GM21447 (cell line): ENCODE data around the gene ZFPL1.

Experiments
- ATAC-seq: cut with Tn5 transposase; IDR thresholded peaks from one replicate; pipeline ENCODE4 v1.9.1; 2021; ENCODE audit not compliant: unreplicated experiment

Gene ZFPL1

DNA sequence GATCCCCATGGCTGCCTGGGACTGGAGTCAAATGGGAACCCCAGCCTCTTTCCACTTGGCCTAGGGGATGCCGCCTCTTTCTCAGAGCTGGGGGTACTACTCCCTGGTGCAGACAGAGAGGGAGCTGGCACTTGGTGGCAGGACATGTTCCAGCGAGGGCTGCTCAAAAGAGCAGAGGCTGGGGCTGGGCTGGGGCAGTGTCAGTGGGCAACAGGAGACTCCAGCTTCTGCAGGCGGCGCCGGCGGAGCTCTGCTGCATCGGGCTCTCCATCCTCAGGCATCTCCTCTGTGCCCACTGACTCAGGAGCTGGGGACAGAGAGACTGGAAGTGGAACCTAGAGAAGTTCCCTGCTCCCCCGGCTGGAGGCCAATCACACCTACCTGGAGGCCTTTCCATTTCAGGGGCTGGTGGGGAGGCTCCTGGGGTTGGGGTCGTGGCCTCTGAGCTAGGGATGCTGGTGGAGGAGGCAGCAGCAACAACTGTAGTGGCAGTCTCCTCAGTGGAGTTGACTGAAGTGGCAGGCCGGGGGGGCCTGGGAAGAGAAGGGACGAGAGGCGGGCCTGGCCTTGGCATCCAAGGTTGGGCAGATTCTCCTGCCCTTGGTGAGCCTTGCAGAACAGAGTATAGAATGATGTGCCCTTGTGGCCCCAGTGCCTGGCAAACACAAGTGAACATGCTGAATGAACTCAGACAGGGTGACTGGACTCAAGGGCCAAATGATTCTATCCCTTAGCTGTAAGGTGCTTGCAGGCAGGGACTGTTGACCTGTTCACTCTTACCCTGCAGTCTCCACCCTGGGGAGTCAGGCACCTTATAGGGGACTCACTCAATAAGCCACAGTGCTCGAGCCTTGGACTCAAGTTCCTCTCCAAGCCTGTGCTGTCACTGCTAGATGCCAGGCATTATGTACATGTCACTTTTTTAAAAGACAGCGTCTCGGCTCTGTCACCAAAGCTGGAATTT lies 44.4 kb downstream of the ZFPL1 start:
- ATAC-seq, result no peak

- no peak for ATAC-seq
These were observed 45.8 kb downstream of the ZFPL1 start for GRCh38 chr11:65129649-65130441.

DNA sequence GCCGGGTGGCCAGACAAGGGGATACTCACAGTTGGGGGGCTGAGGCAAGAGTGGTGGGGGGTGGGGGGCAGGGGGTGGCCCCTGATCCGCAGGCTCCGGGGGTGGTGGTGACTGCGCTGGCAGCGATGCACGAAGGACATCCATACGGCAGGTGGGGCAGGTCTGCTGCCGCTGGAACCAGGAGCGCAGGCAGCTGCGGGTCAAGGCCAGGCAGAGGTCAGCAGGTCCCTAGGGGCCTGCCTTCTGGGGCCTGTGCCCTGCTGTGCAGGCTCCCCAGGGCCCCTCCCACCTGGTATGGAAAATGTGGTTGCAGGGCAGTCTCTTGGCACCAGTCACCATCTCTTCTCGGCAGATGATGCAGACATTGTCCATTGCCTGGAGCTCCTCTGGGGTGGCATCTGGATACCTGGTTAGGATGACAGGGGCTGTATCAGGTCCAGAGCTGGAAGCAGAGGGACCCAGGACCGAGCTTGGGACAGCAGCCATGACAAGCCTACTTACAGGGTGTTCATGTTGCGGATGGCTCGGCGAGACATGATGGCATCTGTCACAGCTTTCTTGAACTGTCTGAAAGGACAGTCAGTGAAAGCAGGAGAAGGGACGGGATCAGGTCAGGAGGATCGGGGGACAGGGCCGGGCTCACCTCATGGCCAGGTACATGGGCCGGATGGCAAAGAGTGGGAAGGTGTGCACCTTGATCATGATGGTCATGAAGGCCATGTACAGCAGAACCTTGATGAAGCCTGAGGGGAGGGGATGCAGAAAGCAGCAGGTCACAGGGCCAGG lies 46.8 kb downstream of the ZFPL1 start:
- ATAC-seq, result no peak

DNA sequence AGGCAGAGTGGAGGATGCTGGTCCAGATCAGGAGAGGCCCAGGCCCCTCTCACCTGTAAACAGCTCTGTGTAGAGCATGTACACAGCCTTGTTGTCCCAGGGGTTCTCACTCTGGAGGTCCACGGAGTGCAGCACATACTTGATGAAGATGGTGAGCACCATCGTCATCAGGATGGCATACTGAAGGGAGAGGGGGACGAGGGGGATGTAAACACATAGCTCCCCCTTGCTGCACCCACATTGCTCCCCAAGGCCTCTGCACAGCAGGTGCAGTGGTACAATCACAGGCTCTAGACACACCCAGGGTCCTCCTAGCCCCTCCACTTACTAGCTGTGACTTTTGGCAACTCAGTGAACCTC lies 47.4 kb downstream of the ZFPL1 start:
- ATAC-seq, result no peak

GRCh38 chr11:65131895-65132237 lies 47.8 kb downstream of the ZFPL1 start:
- no peak for ATAC-seq

GRCh38 chr11:65132238-65132987 lies 48.4 kb downstream of the ZFPL1 start:
- ATAC-seq, result peak; percentile 39

DNA sequence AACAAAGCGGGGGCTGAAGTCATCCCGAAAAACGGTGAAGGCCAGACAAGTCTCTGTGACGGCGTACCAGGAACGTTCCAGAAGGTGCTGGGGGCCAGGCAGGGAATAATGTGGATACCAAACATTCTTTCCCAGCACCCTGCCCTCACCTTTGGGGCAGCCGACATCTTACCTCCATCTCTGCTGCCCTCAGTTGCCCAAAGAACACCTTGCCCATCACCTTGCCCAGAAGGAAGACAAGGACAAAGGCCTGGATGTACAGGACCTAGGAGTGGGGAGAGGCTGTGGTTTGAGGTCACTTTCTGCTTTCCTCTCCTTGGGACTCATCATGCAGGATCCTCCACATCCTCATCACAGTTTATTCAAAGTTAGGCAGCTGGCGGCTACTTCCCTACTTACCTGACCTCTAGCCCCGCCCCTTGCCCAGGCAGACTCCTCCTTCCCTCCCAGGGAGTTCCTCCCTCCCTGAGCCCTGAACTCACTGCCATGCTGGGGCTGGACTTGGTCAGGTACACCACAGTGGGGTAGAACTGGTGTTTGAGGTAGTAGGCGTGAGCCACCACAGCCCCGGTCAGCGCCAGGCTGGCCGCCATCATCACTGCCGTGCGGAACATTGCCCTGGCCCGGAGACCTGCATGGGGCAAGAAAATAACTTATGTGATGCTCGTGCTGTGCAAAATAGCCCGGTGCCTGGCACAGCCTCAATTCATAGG lies 49.1 kb downstream of the ZFPL1 start:
- ATAC-seq, result no peak

- no peak for ATAC-seq
These were observed 49.7 kb downstream of the ZFPL1 start for GRCh38 chr11:65133724-65134123.

- peak; percentile 52 for ATAC-seq
These were observed 50.4 kb downstream of the ZFPL1 start, which contains the start of gene SYVN1 for GRCh38 chr11:65134240-65134951. TSS of gene SYVN1 (minus strand) at chr11:65134519. CDS start at chr11:65133601, 918 bp downstream.

GRCh38 chr11:65134952-65135632 lies 51.1 kb downstream of the ZFPL1 start:
- ATAC-seq, result peak; percentile 68

DNA sequence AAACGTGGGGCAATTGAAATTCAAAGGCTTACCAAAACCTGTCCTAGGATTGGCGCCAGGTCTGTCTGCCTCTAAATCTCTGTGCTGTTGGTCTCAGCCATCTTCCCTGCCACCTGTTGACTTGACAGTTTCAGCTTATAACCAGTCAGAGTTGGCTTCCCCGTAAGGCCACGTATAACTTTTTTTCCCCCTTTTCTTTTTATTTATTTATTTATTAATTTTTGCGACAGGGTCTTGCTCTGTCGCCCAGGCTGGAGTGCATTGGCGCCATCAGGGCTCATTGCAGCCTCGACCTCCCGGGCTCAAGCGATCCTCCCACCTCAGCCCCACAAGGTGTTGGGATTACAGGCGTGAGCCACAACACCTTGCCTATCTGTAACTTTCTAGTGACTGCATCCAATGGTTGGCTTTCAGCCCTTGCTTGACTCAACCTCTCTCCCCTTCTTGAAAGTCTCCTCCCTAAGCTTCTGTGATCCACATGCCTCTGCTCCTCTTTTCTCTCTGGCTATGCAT lies 51.7 kb downstream of the ZFPL1 start:
- no peak for ATAC-seq

DNA sequence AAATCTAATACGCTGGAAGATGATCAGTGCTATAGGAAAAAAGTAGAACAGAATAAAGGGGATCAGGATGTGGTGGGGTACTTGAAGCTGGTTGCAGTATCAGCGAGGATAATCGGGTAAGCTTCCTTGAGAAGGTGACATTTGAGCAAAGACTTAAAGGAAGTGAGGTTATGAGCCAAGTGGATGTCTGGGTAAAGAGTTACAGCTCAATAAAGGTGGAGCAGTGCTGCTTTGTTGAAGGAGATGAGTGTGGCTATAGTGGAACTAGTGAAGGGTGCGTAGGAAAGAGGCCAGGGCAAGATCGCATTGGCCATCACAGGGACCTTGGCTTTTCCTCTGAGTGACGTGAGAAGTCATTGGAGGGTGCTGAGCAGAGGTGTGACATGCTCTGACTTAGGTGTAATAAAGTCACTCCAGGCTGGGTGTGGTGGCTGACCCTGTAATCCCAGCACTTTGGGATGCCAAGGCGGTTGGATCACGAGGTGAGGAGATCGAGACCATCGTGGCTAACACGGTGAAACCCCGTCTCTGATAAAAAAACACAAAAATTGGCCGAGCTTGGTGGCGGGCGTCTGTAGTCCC lies 52.6 kb downstream of the ZFPL1 start:
- ATAC-seq, result no peak
